AG09309 (cell line): Measurements from ENCODE around the gene BDKRB2.

Source experiments
- DNase-seq: peaks from one replicate; pipeline ENCODE4 v3.0.0-alpha.2; 2010; ENCODE audit warnings: low read depth
- H3K4me3 ChIP-seq: 2 replicates; pipeline ENCODE4 v1.5.1; 2011; ENCODE audit warnings: mild to moderate bottlenecking, low read depth, low read length, moderate library complexity; ENCODE audit not compliant: control insufficient read depth
- CTCF ChIP-seq: IDR thresholded peaks from 2 replicates; pipeline ENCODE4 v1.5.1; 2011; ENCODE audit warnings: mild to moderate bottlenecking, low read depth, low read length, inconsistent platforms; ENCODE audit not compliant: insufficient read depth, control insufficient read depth; ENCODE audit errors: missing control alignments

BDKRB2 gene

GRCh38 chr14:96194657-96195431 is 9.8 kb upstream of the BDKRB2 start:
- no peak overlapping the region for H3K4me3 ChIP-seq
- no peak for TF ChIP-seq CTCF
- DNase-seq = no peak

- no peak for DNase-seq
- no peak for TF ChIP-seq CTCF
- no peak overlapping the region for H3K4me3 ChIP-seq
Measured at GRCh38 chr14:96195441-96196081, 9.1 kb upstream of the BDKRB2 start.

GRCh38 chr14:96197163-96197852 is 7.3 kb upstream of the BDKRB2 start:
- H3K4me3 ChIP-seq = no peak overlapping the region
- no peak for DNase-seq
- TF ChIP-seq CTCF = no peak

- H3K4me3 ChIP-seq = no peak overlapping the region
- DNase-seq = no peak
- no peak for TF ChIP-seq CTCF
Measured at GRCh38 chr14:96197969-96198368, 6.7 kb upstream of the BDKRB2 start.

- no peak for DNase-seq
- no peak overlapping the region for H3K4me3 ChIP-seq
- no peak for TF ChIP-seq CTCF
Measured at GRCh38 chr14:96198430-96199130, 6.1 kb upstream of the BDKRB2 start.

GRCh38 chr14:96201157-96201556 is 3.5 kb upstream of the BDKRB2 start:
- no peak overlapping the region for H3K4me3 ChIP-seq
- TF ChIP-seq CTCF = no peak
- no peak for DNase-seq
